Uterus (tissue), 4 donors: ENCODE data around the gene DYNC2H1. TPM values are rescaled to one million over a fixed set of nuclear protein-coding genes. Genes with fewer than 3 reads are reported as not detected.

Experiments
- DNase-seq, 2 donors: peaks; one replicate each; pipeline ENCODE4 v3.0.0-alpha.2; 2019 to 2020
- H3K27ac ChIP-seq, 2 donors: fragments of 200-600 bp; sonication (generic); 1 replicate in 1 of 2; 2 replicates in 1 of 2; pipeline ENCODE4 v1.5.1; 2016 to 2018
- H3K27me3 ChIP-seq, 2 donors: fragments of 200-600 bp; sonication (generic); one replicate each; pipeline ENCODE4 v1.5.1; 2018 to 2019; ENCODE audit warnings: control low read depth in 1 of 2
- H3K36me3 ChIP-seq, 2 donors: fragments of 200-600 bp; sonication (generic); one replicate each; pipeline ENCODE4 v1.5.1; 2019; ENCODE audit warnings: control low read depth in 1 of 2
- H3K4me1 ChIP-seq, 2 donors: fragments of 200-600 bp; sonication (generic); one replicate each; pipeline ENCODE4 v1.5.1; 2018 to 2019; ENCODE audit warnings: control low read depth in 1 of 2
- H3K4me3 ChIP-seq, 2 donors: fragments of 200-600 bp; sonication (generic); 1 replicate in 1 of 2; 2 replicates in 1 of 2; pipeline ENCODE4 v1.5.1; 2018 to 2019; ENCODE audit warnings: mild to moderate bottlenecking in 1 of 2
- H3K9me3 ChIP-seq, 2 donors: fragments of 200-600 bp; sonication (generic); one replicate each; pipeline ENCODE4 v1.5.1; 2019; ENCODE audit warnings: control low read depth in 1 of 2
- POLR2A ChIP-seq, 2 donors: fragments of 450-650 bp; IDR thresholded peaks; one replicate each; pipeline ENCODE4 v1.6.1; 2016; ENCODE audit warnings: antibody characterized with exemption in 2 of 2, mild to moderate bottlenecking in 1 of 2, moderate library complexity in 1 of 2
- intact Hi-C: fragments of 100-400 bp; cut with DNase I; formaldehyde crosslinking; loops from one replicate; pipeline ENCODE4 v1.15.1; 2023; ENCODE audit warnings: low total_unique reads
- total RNA-seq, 4 donors: library from RNA; depleted of rRNA in 3 of 4; stranded (reverse); fragments of >200 nt in 3 of 4; gene quantifications; one replicate each; pipeline versions ENCODE4 v1.1.0 to v1.2.4, GENCODE V29; 2014 to 2023
- TF ChIP-seq, protein P1 (sequence below), 4 experiments: fragments of 200-600 bp in 2 of 4; fragments of 450-650 bp in 2 of 4; sonication (generic) in 2 of 4; IDR thresholded peaks; one replicate each; pipeline ENCODE4 v1.5.1; 2016 to 2019; ENCODE audit warnings: antibody characterized with exemption in 4 of 4, mild to moderate bottlenecking in 2 of 4, moderate library complexity in 1 of 4
- donor health status: DM: yes; HTN: yes; CAD: no.

The DYNC2H1 gene
- total RNA-seq, 4 donors from 2014 or later = 24.8 to 96.1 (median 53.5) TPM

DNA sequence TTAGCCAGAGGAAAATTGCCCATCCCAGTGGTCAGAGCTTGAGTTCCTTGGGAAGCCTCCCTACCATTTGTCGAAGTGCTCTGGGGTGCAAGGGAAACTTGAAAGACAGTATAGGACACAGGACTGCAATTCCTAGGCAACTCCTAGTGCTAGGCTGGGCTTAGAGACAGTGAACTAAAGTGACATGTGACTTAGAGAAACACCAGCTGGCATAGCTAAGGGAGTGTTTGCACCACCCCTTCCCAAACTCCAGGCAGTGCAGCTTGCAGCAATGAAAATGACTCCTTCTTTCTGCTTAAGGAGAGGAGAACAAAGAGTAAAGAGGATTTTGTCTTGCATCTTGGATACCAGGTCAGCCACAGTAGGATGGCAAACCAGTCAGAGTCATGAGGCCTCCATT lies 388.0 kb downstream of the DYNC2H1 start:
- intact Hi-C loops = no loop called here
- no peak overlapping the region for H3K27ac ChIP-seq
- H3K4me1 ChIP-seq = no peaks in the 10 kb centered on the region
- no peak for DNase-seq
- no peaks in the 10 kb centered on the region for H3K27me3 ChIP-seq
- no peaks in the 10 kb centered on the region for H3K36me3 ChIP-seq
- TF ChIP-seq, protein P1, sequence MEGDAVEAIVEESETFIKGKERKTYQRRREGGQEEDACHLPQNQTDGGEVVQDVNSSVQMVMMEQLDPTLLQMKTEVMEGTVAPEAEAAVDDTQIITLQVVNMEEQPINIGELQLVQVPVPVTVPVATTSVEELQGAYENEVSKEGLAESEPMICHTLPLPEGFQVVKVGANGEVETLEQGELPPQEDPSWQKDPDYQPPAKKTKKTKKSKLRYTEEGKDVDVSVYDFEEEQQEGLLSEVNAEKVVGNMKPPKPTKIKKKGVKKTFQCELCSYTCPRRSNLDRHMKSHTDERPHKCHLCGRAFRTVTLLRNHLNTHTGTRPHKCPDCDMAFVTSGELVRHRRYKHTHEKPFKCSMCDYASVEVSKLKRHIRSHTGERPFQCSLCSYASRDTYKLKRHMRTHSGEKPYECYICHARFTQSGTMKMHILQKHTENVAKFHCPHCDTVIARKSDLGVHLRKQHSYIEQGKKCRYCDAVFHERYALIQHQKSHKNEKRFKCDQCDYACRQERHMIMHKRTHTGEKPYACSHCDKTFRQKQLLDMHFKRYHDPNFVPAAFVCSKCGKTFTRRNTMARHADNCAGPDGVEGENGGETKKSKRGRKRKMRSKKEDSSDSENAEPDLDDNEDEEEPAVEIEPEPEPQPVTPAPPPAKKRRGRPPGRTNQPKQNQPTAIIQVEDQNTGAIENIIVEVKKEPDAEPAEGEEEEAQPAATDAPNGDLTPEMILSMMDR (IDR thresholded peaks at IDR 0.05) = no peak
- TF ChIP-seq POLR2A (IDR thresholded peaks at IDR 0.05) = no peak
- H3K9me3 ChIP-seq = no peaks in the 10 kb centered on the region
- H3K4me3 ChIP-seq = no peak overlapping the region

DNA sequence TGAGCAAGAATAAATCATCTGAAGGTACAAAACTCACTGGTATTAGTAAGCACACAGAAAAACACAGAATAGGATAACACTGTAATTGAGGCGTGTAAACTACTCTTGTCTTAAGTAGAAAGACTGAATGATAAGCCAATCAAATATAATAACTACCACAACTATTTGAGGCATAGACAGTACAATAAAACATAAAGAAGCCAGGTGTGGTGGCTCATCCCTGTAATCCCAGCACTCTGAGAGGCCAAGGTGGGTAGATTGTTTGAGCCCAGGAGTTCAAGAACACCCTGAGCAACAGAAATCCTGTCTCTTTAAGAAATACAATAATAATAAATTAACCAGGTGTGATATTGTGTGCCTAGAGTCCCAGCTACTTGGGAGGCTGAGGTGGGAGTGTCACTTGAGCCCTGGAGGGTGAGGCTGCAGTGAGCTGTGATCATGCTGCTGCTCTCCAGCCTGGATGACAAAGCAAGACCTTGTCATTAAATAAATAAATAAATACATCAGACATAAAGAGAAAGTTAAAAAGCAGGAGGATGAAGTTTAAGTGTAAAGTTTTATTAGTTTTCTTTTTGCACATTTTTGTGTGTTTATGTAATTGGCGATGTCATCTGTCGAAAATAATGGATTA lies 390.6 kb downstream of the DYNC2H1 start:
- H3K4me3 ChIP-seq = no peak overlapping the region
- no peak overlapping the region for H3K27ac ChIP-seq
- DNase-seq = no peak
- H3K9me3 ChIP-seq = no peaks in the 10 kb centered on the region
- no peaks in the 10 kb centered on the region for H3K4me1 ChIP-seq
- no peaks in the 10 kb centered on the region for H3K36me3 ChIP-seq
- no peak for TF ChIP-seq POLR2A (IDR thresholded peaks at IDR 0.05)
- TF ChIP-seq, protein P1 (IDR thresholded peaks at IDR 0.05) = no peak
- intact Hi-C loops = no loop called here
- H3K27me3 ChIP-seq = no peaks in the 10 kb centered on the region

DNA sequence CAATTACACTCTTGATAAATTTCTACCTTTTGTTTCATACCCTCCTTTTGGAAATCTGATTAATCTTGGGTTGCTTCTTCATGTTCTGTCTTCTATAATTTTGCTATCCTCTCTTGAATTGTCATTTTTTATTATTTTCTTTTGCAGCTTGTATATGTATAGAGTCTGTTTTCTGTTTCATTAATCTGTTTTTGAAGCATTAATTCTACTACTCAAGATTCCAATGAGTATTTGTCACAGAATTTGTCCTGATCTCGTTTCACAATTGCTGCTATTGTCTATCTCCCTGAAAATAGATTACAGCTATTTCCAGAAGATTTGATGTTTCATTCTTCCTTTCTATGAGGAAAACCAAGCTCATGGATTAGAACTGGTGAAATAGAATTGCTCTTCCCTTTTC lies 406.1 kb downstream of the DYNC2H1 start:
- DNase-seq = no peak
- TF ChIP-seq, protein P1 (IDR thresholded peaks at IDR 0.05) = no peak
- no peak for TF ChIP-seq POLR2A (IDR thresholded peaks at IDR 0.05)
- Histone ChIP-seq H3K4me1 (no peaks in the 10 kb centered on the region), H3K36me3 (no peaks in the 10 kb centered on the region), H3K27ac (no peak overlapping the region), H3K4me3 (no peak overlapping the region), H3K27me3 (no peaks in the 10 kb centered on the region), H3K9me3 (no peaks in the 10 kb centered on the region)
- intact Hi-C loops = no loop called here

DNA sequence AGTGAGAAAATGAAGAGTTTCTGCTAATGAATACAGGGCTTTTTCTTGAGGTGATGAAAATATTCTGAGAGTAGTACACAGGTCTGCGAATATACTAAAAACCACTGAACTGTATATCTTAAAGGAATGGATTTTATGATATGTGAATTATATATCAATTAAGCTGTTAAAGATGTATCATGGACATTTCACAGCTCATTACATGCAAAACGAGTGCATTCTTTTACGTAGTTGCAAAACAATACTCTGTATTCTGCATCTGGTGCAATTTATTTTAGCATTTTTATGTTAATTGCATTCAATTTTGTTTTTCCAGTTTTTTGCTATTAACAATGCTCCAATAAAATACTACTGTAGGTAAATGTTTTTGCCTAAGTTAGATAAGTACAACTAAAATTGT lies 411.6 kb downstream of the DYNC2H1 start:
- intact Hi-C loops = no loop called here
- no peak overlapping the region for H3K27ac ChIP-seq
- no peaks in the 10 kb centered on the region for H3K4me1 ChIP-seq
- DNase-seq = no peak
- H3K9me3 ChIP-seq = no peaks in the 10 kb centered on the region
- no peaks in the 10 kb centered on the region for H3K27me3 ChIP-seq
- TF ChIP-seq, protein P1 (IDR thresholded peaks at IDR 0.05) = no peak
- no peak for TF ChIP-seq POLR2A (IDR thresholded peaks at IDR 0.05)
- H3K4me3 ChIP-seq = no peak overlapping the region
- no peaks in the 10 kb centered on the region for H3K36me3 ChIP-seq

DNA sequence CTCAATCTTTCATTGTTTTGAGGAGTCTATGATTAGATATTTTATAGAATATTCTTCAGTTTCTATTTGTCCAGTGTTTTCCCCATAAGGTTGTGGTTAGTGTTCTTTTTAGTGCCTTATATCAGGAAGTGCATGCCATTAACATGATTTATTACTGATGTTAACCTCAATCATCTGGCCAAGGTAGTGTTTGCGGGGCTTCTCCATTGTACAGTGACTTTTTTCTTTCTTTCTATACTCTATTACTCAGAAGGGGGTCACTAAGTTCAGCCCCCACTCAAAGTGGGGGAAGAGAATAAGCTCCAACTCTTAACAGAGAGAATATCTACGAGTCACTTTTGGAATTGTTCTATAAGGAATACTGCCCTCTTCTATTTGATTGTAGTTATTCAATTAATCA lies 415.8 kb downstream of the DYNC2H1 start:
- Histone ChIP-seq H3K4me1 (no peaks in the 10 kb centered on the region), H3K27me3 (no peaks in the 10 kb centered on the region), H3K27ac (no peak overlapping the region), H3K36me3 (no peaks in the 10 kb centered on the region), H3K4me3 (no peak overlapping the region), H3K9me3 (no peaks in the 10 kb centered on the region)
- TF ChIP-seq, protein P1 (IDR thresholded peaks at IDR 0.05) = no peak
- TF ChIP-seq POLR2A (IDR thresholded peaks at IDR 0.05) = no peak
- DNase-seq = no peak
- intact Hi-C loops = no loop called here
